GM12872 (cell line): ENCODE results near the gene MARK1.

Experiments
- CTCF ChIP-seq: IDR thresholded peaks from 3 replicates; pipeline ENCODE4 v1.5.1; 2011; ENCODE audit warnings: low read depth, mild to moderate bottlenecking, low read length, moderate library complexity; ENCODE audit not compliant: insufficient read depth

Gene MARK1

GRCh38 chr1:220655961-220656740, 128.2 kb downstream of the MARK1 start:
- no peak for TF ChIP-seq CTCF

- no peak for TF ChIP-seq CTCF
Observed at GRCh38 chr1:220666349-220666748, 138.4 kb downstream of the MARK1 start.

- TF ChIP-seq CTCF = no peak
Observed at GRCh38 chr1:220669005-220669404, 141.1 kb downstream of the MARK1 start.

GRCh38 chr1:220670365-220670764, 142.4 kb downstream of the MARK1 start:
- TF ChIP-seq CTCF = no peak

GRCh38 chr1:220673921-220674320, 146.0 kb downstream of the MARK1 start:
- TF ChIP-seq CTCF = no peak

- TF ChIP-seq CTCF = no peak
Observed at GRCh38 chr1:220677251-220677650, 149.3 kb downstream of the MARK1 start.

- peak; percentile 77 for TF ChIP-seq CTCF
Observed at GRCh38 chr1:220680085-220680687, 152.2 kb downstream of the MARK1 start.
